ENCODE measurements around the gene CLNK.

DNA sequence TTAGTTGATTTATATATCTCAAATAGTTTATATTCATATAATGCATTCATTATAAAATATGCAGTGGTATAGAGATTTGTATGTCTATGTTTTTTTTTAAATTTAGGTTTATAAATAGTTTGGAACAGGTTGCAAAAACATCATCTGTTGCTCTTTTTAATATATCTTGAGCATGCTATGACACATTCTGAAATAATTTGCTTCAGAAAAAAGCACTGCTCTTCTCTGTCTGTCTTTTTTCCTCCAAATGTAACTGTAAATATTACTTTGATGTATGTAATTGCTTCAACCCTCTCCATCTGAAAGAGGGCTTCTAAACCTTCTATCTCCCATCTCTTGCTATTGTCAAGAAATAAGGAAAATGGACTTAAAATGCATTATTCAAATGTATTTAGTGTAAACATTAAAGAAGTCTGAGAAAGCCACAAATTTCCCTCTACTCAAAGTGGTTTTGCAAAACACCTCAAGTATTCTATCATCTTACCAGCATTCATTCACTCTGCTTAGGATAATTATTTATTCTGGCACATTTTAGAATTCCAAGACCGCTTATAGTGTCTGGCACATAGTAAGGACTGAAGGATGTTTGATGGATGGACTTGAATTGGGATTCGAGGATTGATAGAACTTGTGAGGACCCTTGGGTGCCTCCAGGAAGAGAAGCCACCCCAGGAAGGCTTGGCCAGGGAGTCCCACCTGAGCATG is 87.8 kb downstream of the CLNK start:
- TF ChIP-seq POLR2A (IDR thresholded peaks at IDR 0.05) (no peak), EP300 (IDR thresholded peaks at IDR 0.05) (no peak)
- TF ChIP-seq, protein P1, sequence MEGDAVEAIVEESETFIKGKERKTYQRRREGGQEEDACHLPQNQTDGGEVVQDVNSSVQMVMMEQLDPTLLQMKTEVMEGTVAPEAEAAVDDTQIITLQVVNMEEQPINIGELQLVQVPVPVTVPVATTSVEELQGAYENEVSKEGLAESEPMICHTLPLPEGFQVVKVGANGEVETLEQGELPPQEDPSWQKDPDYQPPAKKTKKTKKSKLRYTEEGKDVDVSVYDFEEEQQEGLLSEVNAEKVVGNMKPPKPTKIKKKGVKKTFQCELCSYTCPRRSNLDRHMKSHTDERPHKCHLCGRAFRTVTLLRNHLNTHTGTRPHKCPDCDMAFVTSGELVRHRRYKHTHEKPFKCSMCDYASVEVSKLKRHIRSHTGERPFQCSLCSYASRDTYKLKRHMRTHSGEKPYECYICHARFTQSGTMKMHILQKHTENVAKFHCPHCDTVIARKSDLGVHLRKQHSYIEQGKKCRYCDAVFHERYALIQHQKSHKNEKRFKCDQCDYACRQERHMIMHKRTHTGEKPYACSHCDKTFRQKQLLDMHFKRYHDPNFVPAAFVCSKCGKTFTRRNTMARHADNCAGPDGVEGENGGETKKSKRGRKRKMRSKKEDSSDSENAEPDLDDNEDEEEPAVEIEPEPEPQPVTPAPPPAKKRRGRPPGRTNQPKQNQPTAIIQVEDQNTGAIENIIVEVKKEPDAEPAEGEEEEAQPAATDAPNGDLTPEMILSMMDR (IDR thresholded peaks at IDR 0.05) = no peak
